ELF-1 (cell line): ENCODE results near the gene EPO.

Experiments used
- DNase-seq: peaks from one replicate; pipeline ENCODE4 v3.0.0-alpha.2; 2016; ENCODE audit warnings: low read depth, low spot score

The EPO gene

DNA sequence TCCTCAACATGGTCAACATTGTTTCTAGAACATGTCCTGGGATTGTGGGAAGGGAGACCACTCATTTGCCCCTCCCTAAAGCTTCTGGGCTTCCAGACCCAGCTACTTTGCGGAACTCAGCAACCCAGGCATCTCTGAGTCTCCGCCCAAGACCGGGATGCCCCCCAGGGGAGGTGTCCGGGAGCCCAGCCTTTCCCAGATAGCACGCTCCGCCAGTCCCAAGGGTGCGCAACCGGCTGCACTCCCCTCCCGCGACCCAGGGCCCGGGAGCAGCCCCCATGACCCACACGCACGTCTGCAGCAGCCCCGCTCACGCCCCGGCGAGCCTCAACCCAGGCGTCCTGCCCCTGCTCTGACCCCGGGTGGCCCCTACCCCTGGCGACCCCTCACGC, at the start of gene EPO:
Gene EPO (plus strand): TSS at position 190 of the 392 bp plus-strand sequence. CDS start 513 bp downstream, outside the sequence.
- DNase-seq, result no peak

DNA sequence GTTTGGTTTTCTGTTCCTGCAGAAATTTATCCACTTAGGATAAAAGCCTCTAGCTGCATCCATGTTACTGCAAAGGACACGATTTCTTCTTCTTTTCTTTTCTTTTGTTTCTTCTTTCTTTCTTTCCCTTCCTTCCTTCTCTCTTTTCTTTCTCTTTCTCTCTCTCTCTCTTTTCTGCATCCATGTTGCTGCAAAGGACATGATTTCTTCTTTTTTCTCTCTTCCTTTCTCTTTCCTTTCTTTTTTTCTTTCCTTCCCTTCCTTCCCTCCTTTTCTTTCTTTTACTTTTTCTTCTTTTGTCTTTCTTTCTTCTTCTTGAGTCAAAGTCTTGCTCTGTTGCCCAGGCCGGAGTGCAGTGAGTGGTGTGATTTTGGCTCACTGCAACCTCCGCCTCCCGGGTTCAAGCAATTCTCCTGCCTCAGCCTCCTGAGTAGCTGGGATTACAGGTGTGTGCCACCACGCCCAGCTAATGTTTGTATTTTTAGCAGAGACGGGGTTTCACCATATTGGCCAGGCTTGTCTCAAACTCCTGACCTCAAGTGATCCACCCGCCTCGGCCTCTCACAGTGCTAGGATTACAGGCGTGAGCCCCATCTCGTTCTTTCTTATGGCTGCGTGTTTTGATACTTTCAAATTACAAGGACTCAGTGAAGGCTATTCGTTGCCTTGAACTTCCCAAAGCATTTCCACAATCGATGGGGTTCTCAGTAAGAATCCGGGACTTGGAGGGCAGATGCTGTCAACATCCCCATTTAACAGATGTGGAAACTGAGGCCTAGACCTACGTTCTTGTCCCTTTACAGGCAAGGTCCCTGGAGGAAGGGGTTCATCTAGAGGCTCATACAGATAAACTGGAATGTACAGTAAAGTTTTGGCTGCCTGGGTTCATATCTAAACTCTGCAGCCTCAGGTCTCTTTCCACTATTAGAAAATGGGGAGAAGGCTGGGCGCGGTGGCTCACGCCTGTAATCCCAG, 48.6 kb upstream of the EPO start:
- DNase-seq, result no peak

DNA sequence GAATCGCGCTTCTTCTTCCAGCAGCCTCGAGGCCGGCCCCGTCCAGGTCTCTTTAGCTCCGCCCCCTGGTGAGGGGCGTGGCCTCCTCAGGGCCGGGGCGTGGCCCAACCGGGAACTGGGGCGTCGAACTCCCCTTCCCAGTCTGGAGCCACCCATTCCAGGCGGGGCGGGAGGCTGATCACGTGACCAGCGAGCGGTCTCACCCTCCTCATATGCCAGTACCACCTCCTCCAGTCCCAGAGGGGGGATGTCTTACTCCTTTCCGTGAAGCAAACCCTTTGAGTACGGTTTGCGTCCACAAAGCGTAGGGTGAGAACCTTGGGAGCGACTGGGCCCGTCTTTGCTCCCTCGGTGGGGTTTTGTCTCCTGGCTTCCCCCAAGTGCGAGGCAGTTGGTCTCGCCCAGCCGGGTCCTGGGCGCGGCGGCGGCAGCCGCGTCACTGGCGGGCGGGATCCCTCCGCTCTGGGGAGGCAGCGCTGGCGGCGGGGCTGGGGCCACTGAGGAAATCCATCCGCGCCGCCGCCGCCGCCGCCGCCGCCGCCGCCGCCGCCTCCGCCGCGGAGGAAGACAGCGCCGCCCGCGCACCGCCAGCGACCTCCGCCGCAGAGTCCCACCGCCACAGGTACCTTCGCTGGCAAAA, 46.8 kb upstream of the EPO start, which contains the start of gene GNB2:
Gene GNB2 (plus strand): TSS at position 439 of the 640 bp plus-strand sequence. CDS start 2,526 bp downstream, outside the sequence.
- DNase-seq, result peak; percentile 100

GRCh38 chr7:100673942-100674410, 46.3 kb upstream of the EPO start:
- DNase-seq, result no peak

DNA sequence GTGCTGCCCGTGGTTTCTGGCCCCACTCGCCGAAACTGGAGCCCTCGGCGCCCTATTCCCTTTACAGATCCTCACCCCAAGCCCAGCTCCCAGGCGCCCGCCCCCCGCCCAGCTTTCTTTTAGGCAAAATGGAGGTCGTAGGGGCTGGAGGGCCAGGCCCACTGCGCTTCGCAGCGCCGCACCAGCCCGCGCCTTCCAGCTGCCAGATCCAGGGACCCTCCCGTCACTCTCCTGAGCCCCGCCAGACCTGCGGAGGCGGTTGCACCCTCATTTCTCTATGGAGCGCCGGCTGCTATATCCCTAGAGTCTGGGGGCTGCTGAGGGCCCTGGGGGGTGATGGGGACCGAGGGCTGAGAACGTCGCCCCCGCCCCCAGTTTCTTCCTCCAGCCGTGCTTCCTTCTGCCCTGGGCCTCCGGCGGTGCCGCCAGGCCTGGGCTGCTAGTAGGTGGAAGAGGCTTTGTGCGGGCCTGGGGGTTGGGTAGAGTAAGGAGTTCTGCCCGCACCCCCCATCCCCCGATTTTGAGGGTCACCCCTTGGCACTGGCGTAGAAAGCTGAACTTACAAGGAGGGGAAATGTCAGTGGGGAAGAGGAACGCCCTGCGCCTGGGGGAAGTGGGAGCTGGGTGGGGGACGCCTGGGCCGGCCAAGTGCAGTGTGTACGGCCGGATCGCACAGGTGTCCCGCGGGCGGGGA, 45.7 kb upstream of the EPO start:
- no peak for DNase-seq

GRCh38 chr7:100675105-100675451, 45.2 kb upstream of the EPO start:
- no peak for DNase-seq

DNA sequence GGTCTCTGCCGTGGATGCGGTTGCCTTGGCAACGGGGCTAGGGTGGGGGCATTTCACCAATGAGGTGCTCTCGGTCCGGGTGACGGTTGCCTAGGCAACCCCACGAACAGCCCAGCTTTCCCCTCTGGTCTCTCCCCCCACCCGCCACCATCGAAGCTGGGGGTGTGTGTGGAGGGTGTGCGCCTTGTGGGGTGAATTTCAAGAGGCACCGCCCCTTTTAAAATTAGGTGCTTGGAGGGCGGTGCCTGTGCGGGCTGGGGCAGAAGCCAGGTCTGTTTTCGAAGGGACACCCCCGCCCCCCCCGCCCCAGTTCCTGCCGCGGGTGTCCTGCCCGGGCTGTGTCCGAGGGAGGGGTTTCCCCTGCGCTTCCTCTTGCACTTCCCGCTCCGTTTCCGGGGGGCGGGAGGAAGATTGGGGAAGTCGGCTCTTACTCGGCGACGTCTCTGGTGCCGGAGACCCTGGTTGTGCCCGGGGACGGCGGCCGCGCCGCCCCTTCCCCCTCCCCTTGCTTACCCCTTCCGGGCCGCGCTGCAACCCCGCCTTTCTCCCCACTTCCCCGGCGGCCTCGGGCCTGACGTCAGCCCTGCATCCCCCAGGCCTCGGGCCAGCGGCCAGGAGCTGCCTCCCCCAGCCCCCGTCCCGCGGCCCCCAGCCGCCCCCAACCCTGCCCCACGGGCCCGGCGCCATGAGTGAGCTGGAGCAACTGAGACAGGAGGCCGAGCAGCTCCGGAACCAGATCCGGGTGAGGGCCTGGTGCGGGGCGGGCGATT, 44.5 kb upstream of the EPO start:
- DNase-seq, result no peak

GRCh38 chr7:100676501-100677306, 43.6 kb upstream of the EPO start:
- no peak for DNase-seq

- DNase-seq, result no peak
These were observed 42.7 kb upstream of the EPO start for GRCh38 chr7:100677308-100678267.

- DNase-seq, result no peak
These were observed 41.8 kb upstream of the EPO start for GRCh38 chr7:100678291-100678984.

DNA sequence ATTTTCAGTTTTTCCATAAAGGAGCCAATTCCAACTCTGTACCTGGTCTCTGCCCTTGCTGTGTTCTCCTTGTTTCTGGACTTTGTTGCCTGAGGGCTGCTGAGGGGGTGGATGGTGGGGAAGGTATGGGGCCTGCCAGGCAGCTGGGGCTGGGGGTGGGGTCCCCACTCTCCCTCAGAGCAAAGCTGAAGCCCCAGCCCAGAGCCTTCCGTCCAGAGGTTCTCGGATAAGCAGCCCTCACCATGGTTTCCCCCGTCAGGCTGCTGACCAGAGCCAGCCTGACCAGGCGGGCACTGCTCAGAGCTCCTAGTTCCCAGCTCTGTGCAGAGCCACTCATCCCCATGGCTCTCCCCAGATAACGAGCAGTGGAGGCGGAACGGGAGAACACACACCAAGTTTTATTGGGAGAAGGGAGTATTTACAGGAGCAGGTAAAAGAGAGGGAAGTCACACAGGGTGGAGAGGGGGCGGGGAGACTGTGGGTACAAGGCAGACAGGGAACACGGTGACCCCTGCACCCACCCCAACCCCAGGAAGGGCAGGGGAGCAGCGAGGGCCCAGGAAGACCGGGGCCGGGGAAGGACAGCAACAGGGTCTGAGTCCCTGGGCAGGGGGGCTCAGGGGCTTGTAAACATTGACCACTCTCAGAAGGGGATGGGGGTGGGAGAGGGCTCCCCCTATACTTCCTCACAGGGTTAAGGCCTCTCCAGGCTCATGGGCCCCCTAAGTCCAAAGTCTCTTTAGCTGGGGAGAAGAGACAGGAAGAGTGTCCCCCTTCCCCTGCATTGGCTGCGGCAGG, 40.9 kb upstream of the EPO start:
- DNase-seq, result no peak

GRCh38 chr7:100679927-100680575, 40.2 kb upstream of the EPO start:
- no peak for DNase-seq

- no peak for DNase-seq
These were observed 39.5 kb upstream of the EPO start for GRCh38 chr7:100680576-100681271.

GRCh38 chr7:100681491-100682227, 38.6 kb upstream of the EPO start:
- no peak for DNase-seq

DNA sequence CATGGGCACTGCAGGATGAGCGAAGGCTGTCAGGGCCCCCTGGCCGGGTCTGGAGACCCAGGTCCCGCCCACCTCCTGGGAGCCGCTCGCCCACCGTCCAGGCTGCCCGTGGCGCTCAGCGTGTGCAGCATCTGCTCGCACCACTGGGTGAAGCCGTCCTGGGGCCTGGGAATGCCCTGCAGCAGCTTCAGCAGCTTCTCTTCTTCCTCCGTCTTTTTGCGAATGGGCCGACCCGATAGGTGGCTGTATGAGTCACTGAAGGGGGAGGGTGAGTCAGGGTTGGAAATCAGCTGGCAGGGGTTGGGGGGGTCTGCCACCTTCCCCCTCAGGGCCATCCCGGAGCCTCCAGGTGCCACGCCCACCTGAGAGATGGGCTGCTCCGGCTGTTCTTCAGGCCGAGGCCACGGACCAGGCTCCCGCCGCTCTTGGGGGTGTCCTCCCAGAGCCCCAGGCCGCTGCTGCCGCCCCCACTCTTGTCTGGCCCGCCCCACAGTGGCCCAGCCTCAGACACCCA, 38.0 kb upstream of the EPO start:
- DNase-seq, result peak; percentile 47
